C4-2B (cell line): ENCODE data around the gene ZNF541.

Experiments used
- H3K27ac ChIP-seq: fragments of 450-650 bp; 2 replicates; pipeline ENCODE4 v1.5.1; 2017
- CTCF ChIP-seq: fragments of 450-650 bp; conservative IDR thresholded peaks from 2 replicates; pipeline ENCODE4 v1.5.1; 2017; ENCODE audit warnings: mild to moderate bottlenecking
- ZFX ChIP-seq: fragments of 450-650 bp; IDR thresholded peaks from 2 replicates; pipeline ENCODE4 v1.6.1; 2017

ZNF541 gene

GRCh38 chr19:47614021-47614295 lies 41.0 kb upstream of the ZNF541 start:
- TF ChIP-seq CTCF = no peak
- no peak for TF ChIP-seq ZFX

GRCh38 chr19:47613165-47614020 lies 40.4 kb upstream of the ZNF541 start:
- TF ChIP-seq CTCF (no peak), ZFX (no peak)
- H3K27ac ChIP-seq = no peak overlapping the region

More at GRCh38 chr19:47614021-47614295, 41.0 kb upstream of the ZNF541 start:
- H3K27ac ChIP-seq = no peak overlapping the region

GRCh38 chr19:47610902-47611301 lies 38.0 kb upstream of the ZNF541 start:
- H3K27ac ChIP-seq = peak overlapping the region; percentile 100

GRCh38 chr19:47609906-47610894 lies 37.3 kb upstream of the ZNF541 start:
- TF ChIP-seq CTCF (no peak), ZFX (peak; percentile 63)
- peak overlapping the region; percentile 100 for H3K27ac ChIP-seq

More at GRCh38 chr19:47610902-47611301, 38.0 kb upstream of the ZNF541 start:
- TF ChIP-seq CTCF (no peak), ZFX (no peak)

- TF ChIP-seq CTCF (no peak), ZFX (no peak)
These were observed 36.3 kb upstream of the ZNF541 start, which contains the start of gene BICRA for GRCh38 chr19:47608969-47609905. BICRA (plus strand) TSS chr19:47609134; CDS start chr19:47673575, 64,441 bp downstream.

GRCh38 chr19:47608074-47608918 lies 35.3 kb upstream of the ZNF541 start:
- TF ChIP-seq ZFX (peak; percentile 65), CTCF (no peak; the same call in 1 of the 2 replicates)
- peak overlapping the region; percentile 100 for H3K27ac ChIP-seq

More at GRCh38 chr19:47608969-47609905, 36.3 kb upstream of the ZNF541 start, which contains the start of gene BICRA:
- H3K27ac ChIP-seq = peak within 1 kb of the TSS; percentile 100
